ENCODE data around the gene MRPL18.

MRPL18 gene

GRCh38 chr6:159826004-159826403 lies 35.7 kb downstream of the MRPL18 start:
- no peak for DNase-seq (ENCODE audit: low spot score)
- no peak for TF ChIP-seq CTCF (IDR thresholded peaks at IDR 0.05; ENCODE audit: extremely low read depth, missing control alignments)

GRCh38 chr6:159826968-159827647 lies 36.8 kb downstream of the MRPL18 start:
- no peak for DNase-seq (ENCODE audit: low spot score)
- no peak for TF ChIP-seq CTCF (IDR thresholded peaks at IDR 0.05; ENCODE audit: extremely low read depth, missing control alignments)

- no peak for DNase-seq (ENCODE audit: low spot score)
- no peak for TF ChIP-seq CTCF (IDR thresholded peaks at IDR 0.05; ENCODE audit: extremely low read depth, missing control alignments)
Measured at GRCh38 chr6:159828074-159828473, 37.8 kb downstream of the MRPL18 start.

GRCh38 chr6:159829526-159829925 lies 39.3 kb downstream of the MRPL18 start:
- no peak for TF ChIP-seq CTCF (IDR thresholded peaks at IDR 0.05; ENCODE audit: extremely low read depth, missing control alignments)
- DNase-seq (ENCODE audit: low spot score), result no peak

- no peak for DNase-seq (ENCODE audit: low spot score)
- no peak for TF ChIP-seq CTCF (IDR thresholded peaks at IDR 0.05; ENCODE audit: extremely low read depth, missing control alignments)
Measured at GRCh38 chr6:159830501-159831372, 40.5 kb downstream of the MRPL18 start.

- DNase-seq (ENCODE audit: low spot score), result no peak
- TF ChIP-seq CTCF (IDR thresholded peaks at IDR 0.05; ENCODE audit: extremely low read depth, missing control alignments), result no peak
Measured at GRCh38 chr6:159831373-159831679, 41.1 kb downstream of the MRPL18 start.

- no peak for DNase-seq (ENCODE audit: low spot score)
- no peak for TF ChIP-seq CTCF (IDR thresholded peaks at IDR 0.05; ENCODE audit: extremely low read depth, missing control alignments)
Measured at GRCh38 chr6:159832946-159833345, 42.7 kb downstream of the MRPL18 start.

Data from GM20000 (cell line).